ENCODE data around the gene IMP3. TPM values are rescaled to one million over a fixed set of nuclear protein-coding genes. Genes with fewer than 3 reads are reported as not detected.

IMP3 gene
- polyA plus RNA-seq, 1 donor (not counting 4 experiments of a cell fraction or from before 2014, with no cell fraction given), result 70.4 TPM

GRCh38 chr15:75669191-75669878 lies 29.3 kb upstream of the IMP3 start:
- no peaks in the 10 kb centered on the region for H3K9me1 ChIP-seq (ENCODE audit: control insufficient read depth, extremely low read depth, insufficient read depth, low read length)
- H3K27me3 ChIP-seq (ENCODE audit: control insufficient read depth, extremely low read depth, insufficient read depth, low read length), result no peaks in the 10 kb centered on the region
- peak overlapping the region; percentile 97 for H3K27ac ChIP-seq (ENCODE audit: control insufficient read depth, insufficient read depth, low read length)
- H3K36me3 ChIP-seq (ENCODE audit: control insufficient read depth in 2 of 2, extremely low read depth in 1 of 2, insufficient read depth in 2 of 2, low read length in 2 of 2), result no peaks in the 10 kb centered on the region
- no peaks in the 10 kb centered on the region for H3K9me3 ChIP-seq (ENCODE audit: control insufficient read depth, low read depth, low read length)
- H3K4me1 ChIP-seq (ENCODE audit: control insufficient read depth, extremely low read depth, insufficient read depth, low read length), result peaks cover 73% of the 10 kb centered on the region
- H3K4me2 ChIP-seq (ENCODE audit: control insufficient read depth, extremely low read depth, insufficient read depth, low read depth, low read length), result peak overlapping the region; percentile 45
- TF ChIP-seq EZH2 (IDR thresholded peaks at IDR 0.05; ENCODE audit: low read length), result no peak
- TF ChIP-seq CTCF (optimal IDR thresholded peaks at IDR 0.05 in 1 of 3, IDR thresholded peaks at IDR 0.05 in 1 of 3, conservative IDR thresholded peaks at IDR 0.05 in 1 of 3; ENCODE audit: extremely low read depth in 1 of 3, insufficient read depth in 2 of 3, low read length in 3 of 3), result peak in 1 of 3 experiments; percentile 7
- peak; percentile 99 for DNase-seq (ENCODE audit: low read depth, low spot score)
- FAIRE-seq, result peak; percentile 99
- peak overlapping the region; percentile 80 for H3K9ac ChIP-seq (ENCODE audit: control insufficient read depth, extremely low read depth, insufficient read depth, low read length)
- H2AFZ ChIP-seq (ENCODE audit: control insufficient read depth, low read length), result no peak overlapping the region
- dilution Hi-C loops (cut with MboI; ENCODE audit: extremely low pct_ligation_motif_present, low sequenced_read_pairs), result no loop called here
- H3K4me3 ChIP-seq (ENCODE audit: control insufficient read depth in 2 of 3, extremely low read depth in 1 of 3, insufficient read depth in 2 of 3, low read depth in 1 of 3, low read length in 3 of 3), result no peak overlapping the region
- no peaks in the 10 kb centered on the region for H4K20me1 ChIP-seq (ENCODE audit: control insufficient read depth, extremely low read depth, insufficient read depth, low read length)
- no peaks in the 10 kb centered on the region for H3K79me2 ChIP-seq (ENCODE audit: control insufficient read depth, insufficient read depth, low read length)

- no peak for TF ChIP-seq EZH2 (IDR thresholded peaks at IDR 0.05; ENCODE audit: low read length)
- TF ChIP-seq CTCF (optimal IDR thresholded peaks at IDR 0.05 in 1 of 3, IDR thresholded peaks at IDR 0.05 in 1 of 3, conservative IDR thresholded peaks at IDR 0.05 in 1 of 3; ENCODE audit: extremely low read depth in 1 of 3, insufficient read depth in 2 of 3, low read length in 3 of 3), result peak in 1 of 3 experiments; percentile 6
- Histone ChIP-seq H3K4me3 (ENCODE audit: control insufficient read depth in 2 of 3, extremely low read depth in 1 of 3, insufficient read depth in 2 of 3, low read depth in 1 of 3, low read length in 3 of 3) (no peak overlapping the region), H3K27ac (ENCODE audit: control insufficient read depth, insufficient read depth, low read length) (peak overlapping the region; percentile 100), H3K79me2 (ENCODE audit: control insufficient read depth, insufficient read depth, low read length) (no peaks in the 10 kb centered on the region), H3K36me3 (ENCODE audit: control insufficient read depth in 2 of 2, extremely low read depth in 1 of 2, insufficient read depth in 2 of 2, low read length in 2 of 2) (no peaks in the 10 kb centered on the region), H3K9me1 (ENCODE audit: control insufficient read depth, extremely low read depth, insufficient read depth, low read length) (no peaks in the 10 kb centered on the region), H3K4me1 (ENCODE audit: control insufficient read depth, extremely low read depth, insufficient read depth, low read length) (peaks cover 78% of the 10 kb centered on the region), H4K20me1 (ENCODE audit: control insufficient read depth, extremely low read depth, insufficient read depth, low read length) (no peaks in the 10 kb centered on the region), H3K4me2 (ENCODE audit: control insufficient read depth, extremely low read depth, insufficient read depth, low read depth, low read length) (peak overlapping the region; percentile 78), H2AFZ (ENCODE audit: control insufficient read depth, low read length) (no peak overlapping the region), H3K27me3 (ENCODE audit: control insufficient read depth, extremely low read depth, insufficient read depth, low read length) (no peaks in the 10 kb centered on the region), H3K9ac (ENCODE audit: control insufficient read depth, extremely low read depth, insufficient read depth, low read length) (peak overlapping the region; percentile 92), H3K9me3 (ENCODE audit: control insufficient read depth, low read depth, low read length) (no peaks in the 10 kb centered on the region)
- FAIRE-seq, result peak; percentile 100
- dilution Hi-C loops (cut with MboI; ENCODE audit: extremely low pct_ligation_motif_present, low sequenced_read_pairs), result no loop called here
- DNase-seq (ENCODE audit: low read depth, low spot score), result peak; percentile 100
Observed at GRCh38 chr15:75666823-75667501, 26.9 kb upstream of the IMP3 start.
